Activated CD8-positive, alpha-beta memory T cell treated with anti-CD3 and anti-CD28 coated beads for 1 hour (primary cell): ENCODE data around the gene MIPOL1.
"Not testable (repeated sequence)": the region's sequence is repeated elsewhere in the genome, so short reads cannot be mapped to it uniquely, and the experiment has no call there.

Source experiments
- DNase-seq, 2 donors: peaks; one replicate each; pipeline ENCODE4 v3.0.0-alpha.2; 2020; ENCODE audit warnings: low read depth in 1 of 2; ENCODE audit errors: extremely low read depth in 1 of 2

The MIPOL1 gene

GRCh38 chr14:37278636-37279538, 81.2 kb downstream of the MIPOL1 start:
- DNase-seq: no peak

DNA sequence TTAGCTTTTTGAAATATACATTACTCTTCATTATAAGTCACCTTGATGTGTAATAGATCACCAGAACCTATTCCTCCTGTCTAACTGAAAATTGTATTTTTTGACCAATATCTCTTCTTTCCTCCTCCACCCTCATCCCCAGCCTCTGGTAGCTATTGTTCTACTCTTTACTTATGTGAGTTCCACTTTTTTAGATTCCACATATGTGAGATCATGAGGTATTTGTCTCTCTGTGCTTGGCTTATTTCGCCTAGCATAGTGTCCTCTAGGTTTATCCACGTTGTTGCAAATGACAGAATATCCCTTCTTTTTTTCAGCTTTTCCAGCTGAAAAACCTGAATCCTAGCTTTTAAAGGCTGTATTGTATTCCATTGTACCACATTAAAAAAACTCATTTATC, 82.1 kb downstream of the MIPOL1 start:
- DNase-seq: no peak

DNA sequence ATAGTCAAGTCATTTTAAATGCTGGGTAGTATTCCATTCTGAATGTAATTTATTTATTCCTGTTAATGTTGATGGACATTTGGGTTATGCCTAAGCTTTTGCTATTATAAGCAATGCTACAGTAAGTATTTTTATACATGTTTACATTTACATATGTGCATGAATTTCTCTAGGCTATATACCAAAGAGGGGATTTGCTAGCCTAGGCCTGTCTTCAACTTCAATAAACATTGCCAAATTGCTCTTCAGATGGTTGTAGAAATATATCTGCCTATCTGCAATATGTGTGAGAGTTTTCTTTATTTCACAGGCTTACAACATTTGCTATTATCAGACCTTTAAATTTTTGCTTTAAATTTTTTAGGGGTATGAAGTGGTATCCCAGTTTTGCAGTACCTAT, 87.0 kb downstream of the MIPOL1 start:
- no peak for DNase-seq

DNA sequence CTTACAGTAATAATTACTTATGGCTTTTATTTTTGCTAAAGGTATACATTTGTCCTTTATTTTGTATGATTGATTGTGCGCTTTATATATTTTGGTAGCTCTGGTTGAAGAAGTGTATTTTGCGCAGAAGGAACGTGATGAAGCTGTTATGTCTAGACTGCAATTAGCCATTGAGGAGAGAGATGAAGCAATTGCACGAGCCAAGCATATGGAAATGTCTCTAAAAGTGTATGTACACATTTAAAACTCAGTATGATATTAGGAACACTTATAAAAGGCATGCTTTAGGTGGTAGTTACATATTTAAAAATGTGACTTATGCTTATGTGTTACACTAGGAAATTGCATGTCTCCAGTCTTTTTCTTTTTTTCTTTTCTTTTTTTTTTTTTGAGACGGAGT, 87.5 kb downstream of the MIPOL1 start:
- no peak for DNase-seq

DNA sequence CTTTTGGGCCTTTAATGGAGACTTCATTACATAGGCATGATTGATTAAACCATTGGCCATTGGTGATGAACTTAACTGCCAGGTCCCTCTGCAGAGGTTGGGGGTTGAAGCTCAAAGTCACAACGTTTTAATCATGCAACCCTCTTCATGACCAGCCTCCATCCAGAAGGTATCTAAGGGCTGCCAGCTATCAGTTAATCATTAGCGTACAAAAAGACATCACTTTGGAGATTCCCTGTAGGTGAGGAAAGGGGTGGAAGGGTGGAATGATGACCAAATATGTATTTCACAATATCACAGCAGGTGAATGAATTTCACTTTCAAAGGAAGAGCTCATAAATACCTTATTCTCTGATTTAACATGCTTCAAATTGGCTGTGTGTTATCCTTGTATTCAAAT, 92.0 kb downstream of the MIPOL1 start:
- no peak for DNase-seq

GRCh38 chr14:37295262-37295661, 97.5 kb downstream of the MIPOL1 start:
- DNase-seq: not testable (repeated sequence)

DNA sequence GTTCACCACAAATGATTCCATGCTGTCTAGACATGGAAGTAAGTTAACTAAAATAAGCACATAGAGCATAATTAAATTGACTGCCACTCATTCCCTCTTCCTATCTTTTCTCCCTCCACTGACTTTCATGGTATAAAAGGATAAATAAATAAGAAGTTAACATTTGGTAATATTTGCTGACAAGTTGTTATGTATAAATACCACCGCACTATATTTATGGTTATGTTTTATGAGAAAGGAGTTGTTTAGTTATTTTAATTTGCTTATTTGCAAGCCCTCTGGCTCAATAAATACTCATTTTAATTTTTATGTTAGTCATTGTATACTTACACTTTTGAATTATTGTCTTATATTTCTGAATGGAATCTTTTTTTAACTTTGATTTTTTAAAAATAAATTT, 113.5 kb downstream of the MIPOL1 start:
- no peak for DNase-seq

DNA sequence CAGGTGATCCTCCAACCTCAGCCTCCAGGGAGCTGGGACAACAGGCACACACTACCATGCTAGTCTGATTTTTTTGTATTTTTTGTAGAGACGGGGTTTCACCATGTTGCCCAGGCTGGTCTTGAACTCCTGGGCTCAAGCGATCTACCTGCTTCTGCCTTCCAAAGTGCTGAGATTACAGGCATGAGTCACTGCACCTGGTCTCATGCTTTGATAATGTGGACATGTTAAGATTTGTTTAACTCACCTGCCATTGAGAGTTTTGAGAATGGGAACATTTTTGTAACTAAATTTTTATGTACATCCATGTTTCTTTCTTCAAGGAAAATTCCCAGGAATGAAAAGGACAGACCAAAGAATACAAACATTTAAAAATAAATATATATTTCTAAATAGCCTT, 121.2 kb downstream of the MIPOL1 start:
- no peak for DNase-seq

DNA sequence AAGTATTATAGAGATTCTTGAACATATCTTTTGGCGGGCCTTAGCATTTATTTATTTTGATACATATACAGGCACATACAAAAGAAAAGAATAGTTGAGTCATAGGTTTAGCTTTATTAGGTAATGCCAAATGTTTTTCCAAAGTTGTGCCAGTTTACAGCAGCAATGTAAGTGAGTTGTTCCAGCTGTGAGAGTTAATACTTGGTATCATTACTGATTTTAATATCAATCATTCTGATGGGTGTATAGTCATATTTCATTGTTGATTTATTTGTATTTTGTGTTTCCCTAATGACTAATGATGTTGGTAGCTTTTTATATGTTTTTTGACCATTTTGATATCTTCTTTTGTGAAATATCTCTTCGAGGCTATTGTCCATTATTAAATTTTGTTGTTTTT, 122.4 kb downstream of the MIPOL1 start:
- no peak for DNase-seq

DNA sequence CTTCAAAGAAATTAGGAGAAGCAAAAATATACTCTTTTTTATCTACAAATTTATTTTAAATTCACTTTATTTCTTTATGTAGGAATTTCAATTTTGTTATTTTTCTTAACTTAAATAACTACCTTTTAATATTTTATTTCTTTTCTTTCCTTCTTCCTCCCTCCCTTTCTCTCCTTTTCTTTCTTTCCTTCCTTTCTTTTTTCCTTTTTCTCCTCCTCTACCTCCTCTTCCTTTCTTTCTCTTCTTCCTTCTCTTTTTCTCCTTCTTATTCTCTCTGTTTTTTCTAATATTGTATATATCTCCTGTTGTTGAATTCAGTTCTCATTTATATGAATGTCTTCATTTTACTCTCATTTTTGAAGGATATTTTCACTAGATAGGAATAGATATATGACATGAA, 127.6 kb downstream of the MIPOL1 start:
- DNase-seq: no peak

DNA sequence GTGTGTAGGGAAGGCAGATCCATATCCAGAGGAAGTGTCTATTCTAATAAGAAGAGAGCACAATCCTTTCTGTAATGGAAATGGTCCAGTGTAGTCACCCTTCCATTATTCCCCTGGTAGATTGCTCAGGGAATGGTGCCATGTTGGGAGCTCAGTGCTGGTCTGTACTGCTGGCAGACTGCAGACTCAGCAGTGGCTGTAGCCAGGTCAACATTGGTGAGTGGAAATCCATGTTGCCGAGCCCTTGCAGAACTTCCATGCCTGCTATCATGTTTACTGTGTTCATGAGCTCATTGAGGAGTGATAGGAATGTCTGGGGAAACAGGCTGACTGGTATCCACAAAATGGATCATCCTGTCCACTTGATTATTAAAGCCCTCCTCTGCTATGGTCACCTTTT, 128.7 kb downstream of the MIPOL1 start:
- DNase-seq: no peak

DNA sequence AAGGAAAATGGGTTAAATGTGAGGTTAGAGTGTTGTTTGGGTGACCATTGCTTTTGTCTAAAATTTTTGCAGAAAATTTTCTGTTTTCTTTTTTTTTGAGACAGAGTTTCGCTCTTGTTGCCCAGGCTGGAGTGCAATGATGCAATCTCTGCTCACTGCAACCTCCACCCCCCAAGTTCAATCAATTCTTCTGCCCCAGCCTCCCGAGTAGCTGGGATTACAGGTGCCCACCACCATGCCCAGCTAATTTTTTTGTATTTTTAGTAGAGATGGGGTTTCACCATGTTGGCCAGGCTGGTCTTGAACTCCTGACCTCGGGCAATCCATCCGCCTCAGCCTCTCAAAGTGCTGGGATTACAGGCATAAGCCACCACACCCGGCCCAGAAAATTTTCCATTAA, 130.2 kb downstream of the MIPOL1 start:
- not testable (repeated sequence) for DNase-seq

DNA sequence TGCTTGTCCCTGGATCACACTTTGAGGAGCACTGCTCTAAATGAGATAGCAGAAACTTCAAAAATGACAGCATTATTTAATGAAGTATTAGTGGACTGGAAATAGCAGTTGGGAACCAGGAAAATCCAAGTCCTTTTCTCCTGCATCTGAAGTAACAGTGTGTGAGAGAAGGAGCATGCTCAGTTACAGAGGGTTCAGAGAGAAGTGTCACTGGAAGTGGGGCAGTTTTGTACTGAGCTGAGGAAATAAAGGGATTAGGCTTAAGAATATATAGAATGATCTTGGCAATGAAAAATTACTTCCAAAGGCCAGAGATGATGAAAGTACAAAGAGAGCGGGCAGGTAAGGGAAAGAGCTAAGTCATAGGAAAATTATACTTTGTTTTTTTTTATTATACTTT, 130.9 kb downstream of the MIPOL1 start:
- no peak for DNase-seq

- no peak for DNase-seq
These were observed 131.7 kb downstream of the MIPOL1 start for GRCh38 chr14:37329189-37330001.

- DNase-seq: no peak
These were observed 133.2 kb downstream of the MIPOL1 start for GRCh38 chr14:37330910-37331309.

DNA sequence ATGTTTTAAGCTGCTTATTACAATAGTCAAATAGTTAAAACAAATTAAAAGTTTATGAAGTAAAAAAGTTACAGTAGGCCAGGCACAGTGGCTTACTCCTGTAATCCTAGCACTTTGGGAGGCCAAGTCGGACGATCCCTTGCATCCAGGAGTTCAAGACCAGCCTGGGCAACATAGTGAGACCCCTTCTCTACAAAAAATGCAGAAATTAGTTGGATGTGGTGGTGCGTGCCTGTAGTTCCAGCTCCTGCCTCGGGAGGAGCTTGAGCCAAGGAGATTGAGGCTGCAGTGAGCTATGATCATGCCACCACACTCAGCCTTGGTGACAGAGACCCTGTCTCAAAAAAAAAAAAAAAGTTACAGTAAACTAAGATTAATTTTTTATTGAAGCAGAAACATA, 142.6 kb downstream of the MIPOL1 start:
- DNase-seq: no peak

- DNase-seq: no peak
These were observed 145.8 kb downstream of the MIPOL1 start for GRCh38 chr14:37343307-37344094.

DNA sequence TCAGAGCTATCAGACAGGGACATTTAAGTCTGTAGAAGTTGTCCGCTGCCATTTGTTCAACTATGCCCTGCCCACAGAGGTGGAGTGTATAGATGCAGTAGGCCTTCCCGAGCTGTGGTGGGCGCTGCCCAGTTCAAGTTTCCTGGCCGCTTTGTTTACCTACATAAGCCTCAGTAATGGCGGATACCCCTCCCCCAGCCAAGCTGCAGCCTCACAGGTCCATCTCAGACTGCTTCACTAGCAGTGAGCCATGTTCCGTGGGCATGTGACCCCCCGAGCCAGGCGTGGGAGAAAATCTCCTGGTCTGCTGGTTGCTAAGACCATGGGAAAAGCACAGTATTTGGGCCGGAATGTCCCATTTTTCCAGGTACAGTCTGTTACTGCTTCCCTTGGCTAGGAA, 165.9 kb downstream of the MIPOL1 start:
- DNase-seq: no peak

DNA sequence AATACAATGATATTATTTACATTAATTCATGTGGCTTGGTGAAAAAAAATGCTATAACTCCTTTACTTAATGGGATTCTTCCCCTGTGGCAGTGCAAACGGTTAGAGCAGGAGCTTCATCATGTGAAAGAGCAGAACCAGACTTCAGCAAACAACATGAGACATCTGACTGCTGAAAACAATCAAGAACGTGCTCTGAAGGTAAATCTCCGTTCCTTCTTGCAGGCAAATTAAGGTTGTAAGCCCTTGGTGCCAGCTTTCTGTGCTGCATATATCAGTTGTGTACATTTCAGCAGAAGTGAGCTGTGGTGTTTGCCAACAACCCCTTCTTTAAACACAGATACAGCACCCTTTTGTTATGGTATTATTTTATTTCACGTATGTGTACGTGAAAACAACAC, 171.7 kb downstream of the MIPOL1 start:
- no peak for DNase-seq

- DNase-seq: no peak
These were observed 177.8 kb downstream of the MIPOL1 start for GRCh38 chr14:37375566-37375965.

DNA sequence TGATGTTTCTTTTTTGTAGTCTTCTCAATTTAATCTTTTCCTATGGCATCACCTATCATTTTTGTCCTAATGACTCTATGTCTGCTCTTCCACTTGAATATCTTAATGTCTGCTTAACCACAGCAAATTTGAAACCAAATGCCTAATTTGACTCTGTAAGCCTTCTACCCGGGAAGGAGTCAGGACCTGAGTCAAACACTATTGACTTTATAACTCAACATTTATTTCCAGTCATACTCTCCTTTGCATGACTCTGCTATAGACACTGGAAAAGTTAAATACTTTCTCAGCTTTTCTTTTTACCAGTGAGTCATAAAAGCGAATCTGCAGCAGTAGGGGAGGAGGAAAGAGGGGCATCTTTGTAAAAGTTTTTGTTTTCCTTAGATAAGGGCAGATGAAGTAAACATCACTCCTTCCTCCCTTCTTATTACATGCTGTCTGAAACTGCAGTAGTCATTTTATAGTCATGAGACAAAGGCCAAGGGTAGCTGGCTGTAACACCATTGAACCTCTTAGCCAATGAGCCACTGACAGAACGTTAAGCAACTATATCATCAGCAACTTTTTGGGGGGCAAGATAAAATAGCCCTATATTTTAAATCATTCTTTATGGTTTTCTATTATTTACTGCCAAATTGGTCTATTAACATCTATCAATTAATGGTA, 179.3 kb downstream of the MIPOL1 start:
- no peak for DNase-seq
